ENCODE measurements around the gene FAM20C.

DNA sequence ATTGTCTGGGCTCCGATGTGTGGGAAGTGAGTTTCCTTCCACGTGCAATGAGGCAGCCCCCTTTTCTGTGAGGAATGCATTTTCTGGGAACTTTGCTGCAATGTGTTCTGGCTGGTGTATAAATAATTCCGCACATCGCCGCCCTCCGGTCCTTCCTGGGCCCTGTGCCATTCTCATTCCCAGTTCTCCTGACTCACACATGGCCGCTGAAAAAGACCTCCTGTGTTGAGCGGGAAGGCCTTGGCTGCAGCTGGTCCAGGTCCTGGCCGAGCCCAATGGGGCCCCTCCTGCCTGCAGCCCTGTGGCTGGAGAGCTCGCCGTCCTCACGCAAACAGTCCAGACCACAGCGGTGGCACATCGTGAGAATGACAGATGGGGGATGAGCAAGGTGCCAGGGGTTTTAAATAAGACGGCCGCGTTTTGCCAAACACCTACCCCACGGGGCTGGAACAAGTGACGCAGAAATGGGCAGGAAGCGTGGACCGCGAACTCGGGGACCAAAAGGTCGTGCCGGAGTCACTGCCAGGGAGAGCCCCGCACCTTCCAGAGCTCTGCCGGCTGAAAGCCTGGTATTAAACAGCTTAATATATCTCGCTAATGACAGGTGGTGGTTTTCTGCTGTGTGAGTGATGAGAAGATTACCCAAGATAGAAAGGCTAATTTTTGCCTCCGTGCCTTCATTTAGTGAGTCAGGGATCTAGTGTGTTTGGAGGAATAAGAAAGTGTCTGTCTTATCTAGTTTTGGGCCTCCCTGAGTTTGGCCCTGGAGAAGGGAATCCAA is 37.0 kb downstream of the FAM20C start:
- TF ChIP-seq, protein P1, sequence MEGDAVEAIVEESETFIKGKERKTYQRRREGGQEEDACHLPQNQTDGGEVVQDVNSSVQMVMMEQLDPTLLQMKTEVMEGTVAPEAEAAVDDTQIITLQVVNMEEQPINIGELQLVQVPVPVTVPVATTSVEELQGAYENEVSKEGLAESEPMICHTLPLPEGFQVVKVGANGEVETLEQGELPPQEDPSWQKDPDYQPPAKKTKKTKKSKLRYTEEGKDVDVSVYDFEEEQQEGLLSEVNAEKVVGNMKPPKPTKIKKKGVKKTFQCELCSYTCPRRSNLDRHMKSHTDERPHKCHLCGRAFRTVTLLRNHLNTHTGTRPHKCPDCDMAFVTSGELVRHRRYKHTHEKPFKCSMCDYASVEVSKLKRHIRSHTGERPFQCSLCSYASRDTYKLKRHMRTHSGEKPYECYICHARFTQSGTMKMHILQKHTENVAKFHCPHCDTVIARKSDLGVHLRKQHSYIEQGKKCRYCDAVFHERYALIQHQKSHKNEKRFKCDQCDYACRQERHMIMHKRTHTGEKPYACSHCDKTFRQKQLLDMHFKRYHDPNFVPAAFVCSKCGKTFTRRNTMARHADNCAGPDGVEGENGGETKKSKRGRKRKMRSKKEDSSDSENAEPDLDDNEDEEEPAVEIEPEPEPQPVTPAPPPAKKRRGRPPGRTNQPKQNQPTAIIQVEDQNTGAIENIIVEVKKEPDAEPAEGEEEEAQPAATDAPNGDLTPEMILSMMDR (IDR thresholded peaks at IDR 0.05 in 4 of 5, conservative IDR thresholded peaks at IDR 0.05 in 1 of 5): no peak
- TF ChIP-seq POLR2A (IDR thresholded peaks at IDR 0.05): peak; percentile 37 to 43

Measured in gastrocnemius medialis (tissue), 4 donors.